ENCODE results near the gene NELFE. TPM values are rescaled to one million over a fixed set of nuclear protein-coding genes. Genes with fewer than 3 reads are reported as not detected.

The NELFE gene
- total and polyA plus RNA-seq, 2 of the 13 experiments (the other 11 are each of a cell fraction or from before 2014, with no cell fraction given): 51.3 to 69.8 TPM

DNA sequence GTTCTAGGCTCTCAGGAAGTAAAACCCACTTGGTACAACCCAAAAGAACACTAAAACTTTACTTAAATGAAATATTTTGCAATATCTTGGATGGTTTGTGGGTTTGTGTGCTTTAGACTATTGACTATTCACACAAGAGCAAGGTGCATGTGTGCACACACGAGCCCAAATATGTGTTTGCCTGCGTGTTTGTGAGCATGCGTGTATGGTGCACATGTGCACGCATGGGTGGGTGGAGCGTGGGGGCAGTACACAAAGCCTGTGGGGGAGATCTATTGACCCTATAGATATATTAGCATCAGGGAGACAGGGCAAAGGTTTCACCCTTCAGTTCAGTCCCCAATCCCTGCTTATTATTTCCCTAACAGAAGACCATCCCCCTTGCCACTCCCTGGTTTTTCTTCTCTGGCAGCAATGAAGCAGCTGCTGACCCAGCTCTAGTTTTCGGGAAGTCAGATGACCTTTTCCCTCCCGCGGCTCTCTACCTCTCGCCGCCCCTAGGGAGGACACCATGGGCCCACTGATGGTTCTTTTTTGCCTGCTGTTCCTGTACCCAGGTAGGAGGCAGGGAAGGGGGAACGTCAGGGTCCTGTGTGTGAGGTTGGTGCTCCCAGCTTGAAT is 31.4 kb downstream of the NELFE start, which contains the start of gene C2 (continued):
- TF ChIP-seq, protein P1, sequence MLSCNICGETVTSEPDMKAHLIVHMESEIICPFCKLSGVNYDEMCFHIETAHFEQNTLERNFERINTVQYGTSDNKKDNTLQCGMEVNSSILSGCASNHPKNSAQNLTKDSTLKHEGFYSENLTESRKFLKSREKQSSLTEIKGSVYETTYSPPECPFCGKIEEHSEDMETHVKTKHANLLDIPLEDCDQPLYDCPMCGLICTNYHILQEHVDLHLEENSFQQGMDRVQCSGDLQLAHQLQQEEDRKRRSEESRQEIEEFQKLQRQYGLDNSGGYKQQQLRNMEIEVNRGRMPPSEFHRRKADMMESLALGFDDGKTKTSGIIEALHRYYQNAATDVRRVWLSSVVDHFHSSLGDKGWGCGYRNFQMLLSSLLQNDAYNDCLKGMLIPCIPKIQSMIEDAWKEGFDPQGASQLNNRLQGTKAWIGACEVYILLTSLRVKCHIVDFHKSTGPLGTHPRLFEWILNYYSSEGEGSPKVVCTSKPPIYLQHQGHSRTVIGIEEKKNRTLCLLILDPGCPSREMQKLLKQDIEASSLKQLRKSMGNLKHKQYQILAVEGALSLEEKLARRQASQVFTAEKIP (CRISPR knock-in tag; IDR thresholded peaks at IDR 0.05; ENCODE audit: borderline replicate concordance): no peak
- TF ChIP-seq TCF7L2 (IDR thresholded peaks at IDR 0.05; ENCODE audit: low read depth, low read length) (no peak), ZNF547 (CRISPR knock-in tag; IDR thresholded peaks at IDR 0.05) (peak; percentile 6), MAFG (CRISPR knock-in tag; IDR thresholded peaks at IDR 0.05) (no peak), FOXK1 (CRISPR knock-in tag; IDR thresholded peaks at IDR 0.05; ENCODE audit: borderline replicate concordance, low read depth) (peak; percentile 94; the same call in 1 of the 2 replicates), THYN1 (CRISPR knock-in tag; IDR thresholded peaks at IDR 0.05; ENCODE audit: borderline replicate concordance, low read depth) (0 out of 2 replicates have a peak, but pooled peaks have one; percentile 58), SATB2 (CRISPR knock-in tag; IDR thresholded peaks at IDR 0.05) (no peak), ZNF788 (CRISPR knock-in tag; IDR thresholded peaks at IDR 0.05; ENCODE audit: borderline replicate concordance) (peak; percentile 83; the same call in 1 of the 2 replicates), ZBTB7B (CRISPR knock-in tag; IDR thresholded peaks at IDR 0.05) (peak; percentile 33; the same call in 1 of the 2 replicates), ZNF557 (CRISPR knock-in tag; IDR thresholded peaks at IDR 0.05) (no peak), POLR2G (IDR thresholded peaks at IDR 0.05; ENCODE audit: low read depth, low read length) (peak; percentile 84), ZNF138 (CRISPR knock-in tag; IDR thresholded peaks at IDR 0.05; ENCODE audit: low read depth) (no peak), FOXM1 (CRISPR knock-in tag; IDR thresholded peaks at IDR 0.05) (no peak)
- TF ChIP-seq, protein P2, sequence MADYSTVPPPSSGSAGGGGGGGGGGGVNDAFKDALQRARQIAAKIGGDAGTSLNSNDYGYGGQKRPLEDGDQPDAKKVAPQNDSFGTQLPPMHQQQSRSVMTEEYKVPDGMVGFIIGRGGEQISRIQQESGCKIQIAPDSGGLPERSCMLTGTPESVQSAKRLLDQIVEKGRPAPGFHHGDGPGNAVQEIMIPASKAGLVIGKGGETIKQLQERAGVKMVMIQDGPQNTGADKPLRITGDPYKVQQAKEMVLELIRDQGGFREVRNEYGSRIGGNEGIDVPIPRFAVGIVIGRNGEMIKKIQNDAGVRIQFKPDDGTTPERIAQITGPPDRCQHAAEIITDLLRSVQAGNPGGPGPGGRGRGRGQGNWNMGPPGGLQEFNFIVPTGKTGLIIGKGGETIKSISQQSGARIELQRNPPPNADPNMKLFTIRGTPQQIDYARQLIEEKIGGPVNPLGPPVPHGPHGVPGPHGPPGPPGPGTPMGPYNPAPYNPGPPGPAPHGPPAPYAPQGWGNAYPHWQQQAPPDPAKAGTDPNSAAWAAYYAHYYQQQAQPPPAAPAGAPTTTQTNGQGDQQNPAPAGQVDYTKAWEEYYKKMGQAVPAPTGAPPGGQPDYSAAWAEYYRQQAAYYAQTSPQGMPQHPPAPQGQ (CRISPR knock-in tag; IDR thresholded peaks at IDR 0.05; ENCODE audit: borderline replicate concordance): 0 out of 2 replicates have a peak, but pooled peaks have one; percentile 27
- TF ChIP-seq, protein P3, sequence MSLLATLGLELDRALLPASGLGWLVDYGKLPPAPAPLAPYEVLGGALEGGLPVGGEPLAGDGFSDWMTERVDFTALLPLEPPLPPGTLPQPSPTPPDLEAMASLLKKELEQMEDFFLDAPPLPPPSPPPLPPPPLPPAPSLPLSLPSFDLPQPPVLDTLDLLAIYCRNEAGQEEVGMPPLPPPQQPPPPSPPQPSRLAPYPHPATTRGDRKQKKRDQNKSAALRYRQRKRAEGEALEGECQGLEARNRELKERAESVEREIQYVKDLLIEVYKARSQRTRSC (CRISPR knock-in tag; IDR thresholded peaks at IDR 0.05; ENCODE audit: low read depth): no peak
- TF ChIP-seq, protein P4, sequence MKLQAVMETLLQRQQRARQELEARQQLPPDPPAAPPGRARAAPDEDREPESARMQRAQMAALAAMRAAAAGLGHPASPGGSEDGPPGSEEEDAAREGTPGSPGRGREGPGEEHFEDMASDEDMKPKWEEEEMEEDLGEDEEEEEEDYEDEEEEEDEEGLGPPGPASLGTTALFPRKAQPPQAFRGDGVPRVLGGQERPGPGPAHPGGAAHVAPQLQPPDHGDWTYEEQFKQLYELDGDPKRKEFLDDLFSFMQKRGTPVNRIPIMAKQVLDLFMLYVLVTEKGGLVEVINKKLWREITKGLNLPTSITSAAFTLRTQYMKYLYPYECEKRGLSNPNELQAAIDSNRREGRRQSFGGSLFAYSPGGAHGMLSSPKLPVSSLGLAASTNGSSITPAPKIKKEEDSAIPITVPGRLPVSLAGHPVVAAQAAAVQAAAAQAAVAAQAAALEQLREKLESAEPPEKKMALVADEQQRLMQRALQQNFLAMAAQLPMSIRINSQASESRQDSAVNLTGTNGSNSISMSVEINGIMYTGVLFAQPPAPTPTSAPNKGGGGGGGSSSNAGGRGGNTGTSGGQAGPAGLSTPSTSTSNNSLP (IDR thresholded peaks at IDR 0.05; ENCODE audit: low read depth, low read length): peak; percentile 90
- TF ChIP-seq, protein P5, sequence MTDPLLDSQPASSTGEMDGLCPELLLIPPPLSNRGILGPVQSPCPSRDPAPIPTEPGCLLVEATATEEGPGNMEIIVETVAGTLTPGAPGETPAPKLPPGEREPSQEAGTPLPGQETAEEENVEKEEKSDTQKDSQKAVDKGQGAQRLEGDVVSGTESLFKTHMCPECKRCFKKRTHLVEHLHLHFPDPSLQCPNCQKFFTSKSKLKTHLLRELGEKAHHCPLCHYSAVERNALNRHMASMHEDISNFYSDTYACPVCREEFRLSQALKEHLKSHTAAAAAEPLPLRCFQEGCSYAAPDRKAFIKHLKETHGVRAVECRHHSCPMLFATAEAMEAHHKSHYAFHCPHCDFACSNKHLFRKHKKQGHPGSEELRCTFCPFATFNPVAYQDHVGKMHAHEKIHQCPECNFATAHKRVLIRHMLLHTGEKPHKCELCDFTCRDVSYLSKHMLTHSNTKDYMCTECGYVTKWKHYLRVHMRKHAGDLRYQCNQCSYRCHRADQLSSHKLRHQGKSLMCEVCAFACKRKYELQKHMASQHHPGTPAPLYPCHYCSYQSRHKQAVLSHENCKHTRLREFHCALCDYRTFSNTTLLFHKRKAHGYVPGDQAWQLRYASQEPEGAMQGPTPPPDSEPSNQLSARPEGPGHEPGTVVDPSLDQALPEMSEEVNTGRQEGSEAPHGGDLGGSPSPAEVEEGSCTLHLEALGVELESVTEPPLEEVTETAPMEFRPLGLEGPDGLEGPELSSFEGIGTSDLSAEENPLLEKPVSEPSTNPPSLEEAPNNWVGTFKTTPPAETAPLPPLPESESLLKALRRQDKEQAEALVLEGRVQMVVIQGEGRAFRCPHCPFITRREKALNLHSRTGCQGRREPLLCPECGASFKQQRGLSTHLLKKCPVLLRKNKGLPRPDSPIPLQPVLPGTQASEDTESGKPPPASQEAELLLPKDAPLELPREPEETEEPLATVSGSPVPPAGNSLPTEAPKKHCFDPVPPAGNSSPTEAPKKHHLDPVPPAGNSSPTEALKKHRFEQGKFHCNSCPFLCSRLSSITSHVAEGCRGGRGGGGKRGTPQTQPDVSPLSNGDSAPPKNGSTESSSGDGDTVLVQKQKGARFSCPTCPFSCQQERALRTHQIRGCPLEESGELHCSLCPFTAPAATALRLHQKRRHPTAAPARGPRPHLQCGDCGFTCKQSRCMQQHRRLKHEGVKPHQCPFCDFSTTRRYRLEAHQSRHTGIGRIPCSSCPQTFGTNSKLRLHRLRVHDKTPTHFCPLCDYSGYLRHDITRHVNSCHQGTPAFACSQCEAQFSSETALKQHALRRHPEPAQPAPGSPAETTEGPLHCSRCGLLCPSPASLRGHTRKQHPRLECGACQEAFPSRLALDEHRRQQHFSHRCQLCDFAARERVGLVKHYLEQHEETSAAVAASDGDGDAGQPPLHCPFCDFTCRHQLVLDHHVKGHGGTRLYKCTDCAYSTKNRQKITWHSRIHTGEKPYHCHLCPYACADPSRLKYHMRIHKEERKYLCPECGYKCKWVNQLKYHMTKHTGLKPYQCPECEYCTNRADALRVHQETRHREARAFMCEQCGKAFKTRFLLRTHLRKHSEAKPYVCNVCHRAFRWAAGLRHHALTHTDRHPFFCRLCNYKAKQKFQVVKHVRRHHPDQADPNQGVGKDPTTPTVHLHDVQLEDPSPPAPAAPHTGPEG (CRISPR knock-in tag; IDR thresholded peaks at IDR 0.05): no peak
